Suprapubic skin (tissue), 4 donors: ENCODE measurements around the gene NRG3. TPM values are rescaled to one million over a fixed set of nuclear protein-coding genes. Genes with fewer than 3 reads are reported as not detected.

ENCODE experiments used
- DNase-seq, 2 donors: peaks; one replicate each; pipeline ENCODE4 v3.0.0-alpha.2; 2019; ENCODE audit warnings: low spot score in 2 of 2
- H3K27ac ChIP-seq: fragments of 200-600 bp; sonication (generic); one replicate; pipeline ENCODE4 v1.5.1; 2019
- H3K27me3 ChIP-seq: fragments of 200-600 bp; sonication (generic); one replicate; pipeline ENCODE4 v1.5.1; 2019
- H3K36me3 ChIP-seq: fragments of 200-600 bp; sonication (generic); one replicate; pipeline ENCODE4 v1.5.1; 2019
- H3K4me1 ChIP-seq: fragments of 200-600 bp; sonication (generic); one replicate; pipeline ENCODE4 v1.5.1; 2019
- H3K4me3 ChIP-seq: fragments of 200-600 bp; sonication (generic); one replicate; pipeline ENCODE4 v1.5.1; 2019; ENCODE audit warnings: mild to moderate bottlenecking
- H3K9me3 ChIP-seq: fragments of 200-600 bp; sonication (generic); one replicate; pipeline ENCODE4 v1.5.1; 2019
- CTCF ChIP-seq, 2 donors: fragments of 200-600 bp in 1 of 2; fragments of 450-650 bp in 1 of 2; sonication (generic) in 1 of 2; IDR thresholded peaks; one replicate each; pipeline ENCODE4 v1.5.1; 2016 to 2019; ENCODE audit warnings: antibody characterized with exemption in 2 of 2, mild to moderate bottlenecking in 1 of 2, moderate library complexity in 1 of 2
- EP300 ChIP-seq: sonication (generic); formaldehyde crosslinking; IDR thresholded peaks from one replicate; pipeline ENCODE4 v1.6.1; 2017; ENCODE audit warnings: antibody characterized with exemption
- POLR2A ChIP-seq, 2 donors: fragments of 450-650 bp; IDR thresholded peaks; one replicate each; pipeline ENCODE4 v1.6.1; 2017; ENCODE audit warnings: antibody characterized with exemption in 2 of 2, mild to moderate bottlenecking in 2 of 2, moderate library complexity in 2 of 2
- POLR2AphosphoS5 ChIP-seq, 3 donors: sonication (generic); formaldehyde crosslinking; IDR thresholded peaks; one replicate each; pipeline ENCODE4 v1.6.1; 2017; ENCODE audit warnings: antibody characterized with exemption in 3 of 3
- WGBS: methylation state at CpG from one replicate; pipeline ENCODE4 v1.1.5; 2018; 5-methylcytosine and 5-hydroxymethylcytosine counted together
- total RNA-seq, 4 donors: library from RNA; depleted of rRNA; stranded (reverse); fragments of >200 nt; gene quantifications; one replicate each; pipeline ENCODE4 v1.1.0, GENCODE V29; 2016

NRG3 gene
- total RNA-seq, 4 donors from 2014 or later = 0.65 to 3.5 (median 1.3) TPM

- WGBS = 83% methylated on average over 4 of the region's 4 CpGs
- H3K4me1 ChIP-seq = no peaks in the 10 kb centered on the region
- no peaks in the 10 kb centered on the region for H3K27me3 ChIP-seq
- no peak overlapping the region for H3K4me3 ChIP-seq
- H3K36me3 ChIP-seq = no peaks in the 10 kb centered on the region
- no peaks in the 10 kb centered on the region for H3K9me3 ChIP-seq
- no peak for DNase-seq
- no peak for TF ChIP-seq POLR2AphosphoS5 (IDR thresholded peaks at IDR 0.05)
- no peak for TF ChIP-seq POLR2A (IDR thresholded peaks at IDR 0.05)
- TF ChIP-seq EP300 = no peak
- no peak for TF ChIP-seq CTCF (IDR thresholded peaks at IDR 0.05)
- H3K27ac ChIP-seq = no peak overlapping the region
Measured at GRCh38 chr10:82020999-82021398, 146.0 kb downstream of the NRG3 start.

DNA sequence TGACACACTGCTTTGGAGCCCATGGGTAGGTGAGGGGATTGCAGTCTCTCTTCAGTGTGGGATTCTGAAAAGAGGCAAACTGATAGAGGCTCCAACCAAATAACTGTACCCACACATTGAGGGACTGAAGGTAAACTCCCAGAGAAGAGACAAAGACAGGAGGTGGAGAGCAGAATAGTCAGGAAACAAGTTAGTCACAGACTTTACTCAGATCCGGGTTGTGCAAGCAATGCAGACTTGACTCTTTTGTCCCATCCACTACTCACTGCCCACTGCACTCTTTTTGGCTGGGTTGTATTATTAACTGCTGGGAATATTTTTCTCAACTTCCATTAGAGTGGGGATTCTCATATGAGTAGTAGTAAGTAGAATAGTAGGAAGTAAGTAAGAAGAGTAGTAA lies 152.7 kb downstream of the NRG3 start:
- Histone ChIP-seq H3K4me3 (no peak overlapping the region), H3K36me3 (no peaks in the 10 kb centered on the region), H3K27ac (no peak overlapping the region), H3K9me3 (no peaks in the 10 kb centered on the region), H3K27me3 (no peaks in the 10 kb centered on the region), H3K4me1 (no peaks in the 10 kb centered on the region)
- DNase-seq = no peak
- WGBS = 87% methylated on average over 1 of the region's 1 CpG
- TF ChIP-seq EP300 = no peak
- no peak for TF ChIP-seq POLR2AphosphoS5 (IDR thresholded peaks at IDR 0.05)
- no peak for TF ChIP-seq POLR2A (IDR thresholded peaks at IDR 0.05)
- TF ChIP-seq CTCF (IDR thresholded peaks at IDR 0.05) = no peak

DNA sequence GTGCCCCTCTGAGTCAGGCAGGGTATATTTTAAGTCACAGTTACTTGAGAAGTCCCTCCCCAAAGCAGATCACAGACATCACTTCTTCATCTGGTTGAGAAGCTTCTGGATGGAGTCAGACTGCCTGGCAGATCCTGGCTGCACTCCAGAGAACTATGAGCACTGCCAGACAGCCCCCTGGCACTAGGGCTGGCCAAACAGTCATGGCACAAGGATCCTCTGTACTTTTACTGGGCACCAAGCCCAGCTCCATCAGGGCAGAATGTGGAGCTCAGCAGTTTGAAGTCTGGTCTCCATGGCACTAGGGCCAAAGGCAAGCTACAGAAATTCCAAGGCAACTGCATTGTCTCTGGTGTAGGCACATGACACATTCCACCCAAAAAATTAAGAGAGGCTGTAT lies 162.1 kb downstream of the NRG3 start:
- Histone ChIP-seq H3K9me3 (no peaks in the 10 kb centered on the region), H3K4me3 (no peak overlapping the region), H3K27ac (no peak overlapping the region), H3K4me1 (no peaks in the 10 kb centered on the region), H3K36me3 (no peaks in the 10 kb centered on the region), H3K27me3 (no peaks in the 10 kb centered on the region)
- DNase-seq = no peak
- TF ChIP-seq CTCF (IDR thresholded peaks at IDR 0.05) = no peak
- no peak for TF ChIP-seq EP300
- TF ChIP-seq POLR2A (IDR thresholded peaks at IDR 0.05) = no peak
- no peak for TF ChIP-seq POLR2AphosphoS5 (IDR thresholded peaks at IDR 0.05)

GRCh38 chr10:82038587-82038986 lies 163.6 kb downstream of the NRG3 start:
- no peaks in the 10 kb centered on the region for H3K9me3 ChIP-seq
- no peaks in the 10 kb centered on the region for H3K36me3 ChIP-seq
- H3K4me3 ChIP-seq = no peak overlapping the region
- no peaks in the 10 kb centered on the region for H3K27me3 ChIP-seq
- DNase-seq = no peak
- no peak overlapping the region for H3K27ac ChIP-seq
- H3K4me1 ChIP-seq = no peaks in the 10 kb centered on the region
- TF ChIP-seq CTCF (IDR thresholded peaks at IDR 0.05) (no peak), EP300 (no peak), POLR2A (IDR thresholded peaks at IDR 0.05) (no peak), POLR2AphosphoS5 (IDR thresholded peaks at IDR 0.05) (no peak)

DNA sequence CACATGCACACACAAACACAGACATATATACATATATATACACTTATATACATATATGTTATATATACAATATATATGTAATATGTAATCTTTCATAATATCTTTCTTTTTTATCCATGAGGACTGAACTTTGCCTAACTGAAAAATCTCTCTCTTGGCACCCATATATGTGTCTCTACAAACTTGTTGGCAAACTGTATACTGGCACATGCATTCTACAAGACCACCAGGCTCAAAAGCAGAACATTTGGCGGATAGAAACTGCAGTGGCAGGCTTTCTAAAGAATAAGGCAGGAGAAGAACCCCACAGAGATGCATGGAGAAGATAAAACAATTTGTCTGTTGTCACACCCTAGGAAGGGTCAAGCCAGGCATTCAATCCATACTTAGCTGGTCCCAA lies 165.3 kb downstream of the NRG3 start:
- TF ChIP-seq CTCF (IDR thresholded peaks at IDR 0.05) = no peak
- no peak for TF ChIP-seq EP300
- no peak for TF ChIP-seq POLR2A (IDR thresholded peaks at IDR 0.05)
- TF ChIP-seq POLR2AphosphoS5 (IDR thresholded peaks at IDR 0.05) = no peak
- 91% methylated on average over 1 of the region's 1 CpG for WGBS

More for the DNA sequence above, 165.3 kb downstream of the NRG3 start:
- no peaks in the 10 kb centered on the region for H3K36me3 ChIP-seq
- H3K9me3 ChIP-seq = no peaks in the 10 kb centered on the region
- DNase-seq = no peak
- no peaks in the 10 kb centered on the region for H3K4me1 ChIP-seq
- H3K27ac ChIP-seq = no peak overlapping the region
- H3K27me3 ChIP-seq = no peaks in the 10 kb centered on the region
- no peak overlapping the region for H3K4me3 ChIP-seq
